Prostate gland (tissue), 2 donors: Measurements from ENCODE around the gene BNIP3. TPM values are rescaled to one million over a fixed set of nuclear protein-coding genes. Genes with fewer than 3 reads are reported as not detected.

Experiments used
- DNase-seq: peaks from one replicate; pipeline ENCODE4 v3.0.0-alpha.2; 2019; ENCODE audit warnings: low spot score
- H3K27ac ChIP-seq, 2 donors: fragments of 200-600 bp; sonication (generic); 2 replicates each; pipeline ENCODE4 v1.5.1; 2017 to 2019
- H3K27me3 ChIP-seq: fragments of 200-600 bp; sonication (generic); replicated peaks from 2 replicates; pipeline ENCODE4 v1.5.1; 2019; ENCODE audit not compliant: insufficient read depth
- H3K36me3 ChIP-seq, 2 donors: fragments of 200-600 bp; sonication (generic); 1 replicate in 1 of 2; 2 replicates in 1 of 2; pipeline versions ENCODE4 v1.5.1 to v1.8.1; 2017 to 2019
- H3K4me1 ChIP-seq: fragments of 200-600 bp; sonication (generic); replicated peaks from 2 replicates; pipeline ENCODE4 v1.5.1; 2019
- H3K4me3 ChIP-seq, 2 donors: fragments of 200-600 bp; sonication (generic); 2 replicates each; pipeline ENCODE4 v1.5.1; 2017 to 2019
- H3K9me3 ChIP-seq: fragments of 200-600 bp; sonication (generic); 2 replicates; pipeline ENCODE4 v1.5.1; 2017
- POLR2A ChIP-seq: fragments of 450-650 bp; IDR thresholded peaks from one replicate; pipeline ENCODE4 v1.6.1; 2016; ENCODE audit warnings: antibody characterized with exemption, mild to moderate bottlenecking
- POLR2AphosphoS5 ChIP-seq: sonication (generic); formaldehyde crosslinking; IDR thresholded peaks from one replicate; pipeline ENCODE4 v1.6.1; 2017; ENCODE audit warnings: antibody characterized with exemption
- WGBS: methylation state at CpG from one replicate; pipeline ENCODE4 v1.1.5; 2018; 5-methylcytosine and 5-hydroxymethylcytosine counted together
- intact Hi-C: fragments of 100-400 bp; cut with DNase I; formaldehyde crosslinking; loops from one replicate; pipeline ENCODE4 v1.14.2; 2022
- total RNA-seq, 2 donors: library from RNA; depleted of rRNA; stranded (reverse); fragments of >200 nt; gene quantifications; one replicate each; pipeline ENCODE4 v1.1.0, GENCODE V29; 2016
- TF ChIP-seq, protein P1 (sequence below), 4 experiments: fragments of 200-600 bp in 2 of 4; fragments of 450-650 bp in 2 of 4; sonication (generic) in 2 of 4; IDR thresholded peaks; 1 replicate in 3 of 4; 2 replicates in 1 of 4; pipeline ENCODE4 v1.5.1; 2016 to 2019; ENCODE audit warnings: antibody characterized with exemption in 4 of 4, mild to moderate bottlenecking in 2 of 4, moderate library complexity in 2 of 4

The BNIP3 gene
- total RNA-seq, 2 donors from 2014 or later: 148 to 325 TPM

DNA sequence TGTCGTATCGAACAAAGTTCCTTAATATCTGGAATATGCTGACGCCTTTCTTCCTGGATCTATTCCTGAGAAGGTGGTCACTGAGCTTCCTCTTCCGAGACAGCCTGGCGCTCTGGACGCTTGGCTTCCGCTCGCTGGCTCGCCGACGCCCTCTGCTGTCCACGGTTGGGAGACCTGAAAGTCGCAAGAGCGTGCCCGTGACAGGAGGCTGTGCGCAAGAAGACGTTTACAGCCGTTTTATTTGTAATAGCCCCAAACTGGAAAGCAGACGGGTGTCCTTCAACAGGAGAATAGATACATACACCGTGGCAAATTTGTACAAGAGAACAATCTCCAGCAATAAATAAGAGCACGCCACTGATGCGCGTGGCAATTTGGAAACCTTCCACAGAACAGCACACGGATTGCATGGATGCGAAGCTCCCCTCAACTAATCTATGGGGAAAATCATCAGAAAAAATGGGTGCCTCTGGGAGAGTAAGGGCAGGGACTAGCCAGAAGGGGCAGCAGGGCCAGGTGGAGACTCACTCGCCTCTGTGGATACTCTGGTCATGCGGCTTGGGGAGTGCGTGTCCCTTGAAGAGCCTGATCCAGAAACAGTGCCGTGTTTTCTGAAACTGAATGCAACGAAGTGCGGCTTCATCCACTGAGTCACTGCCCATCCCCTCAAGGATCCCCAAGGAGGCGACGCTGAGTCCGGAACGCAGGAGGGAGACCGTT, 41.5 kb upstream of the BNIP3 start:
- Histone ChIP-seq H3K9me3 (no peaks in the 10 kb centered on the region), H3K27ac (no peak overlapping the region), H3K4me3 (peak overlapping the region; percentile 12 to 26), H3K4me1 (no peaks in the 10 kb centered on the region), H3K36me3 (no peaks in the 10 kb centered on the region), H3K27me3 (no peaks in the 10 kb centered on the region)
- TF ChIP-seq POLR2A: no peak
- TF ChIP-seq POLR2AphosphoS5: peak; percentile 78
- TF ChIP-seq, protein P1, sequence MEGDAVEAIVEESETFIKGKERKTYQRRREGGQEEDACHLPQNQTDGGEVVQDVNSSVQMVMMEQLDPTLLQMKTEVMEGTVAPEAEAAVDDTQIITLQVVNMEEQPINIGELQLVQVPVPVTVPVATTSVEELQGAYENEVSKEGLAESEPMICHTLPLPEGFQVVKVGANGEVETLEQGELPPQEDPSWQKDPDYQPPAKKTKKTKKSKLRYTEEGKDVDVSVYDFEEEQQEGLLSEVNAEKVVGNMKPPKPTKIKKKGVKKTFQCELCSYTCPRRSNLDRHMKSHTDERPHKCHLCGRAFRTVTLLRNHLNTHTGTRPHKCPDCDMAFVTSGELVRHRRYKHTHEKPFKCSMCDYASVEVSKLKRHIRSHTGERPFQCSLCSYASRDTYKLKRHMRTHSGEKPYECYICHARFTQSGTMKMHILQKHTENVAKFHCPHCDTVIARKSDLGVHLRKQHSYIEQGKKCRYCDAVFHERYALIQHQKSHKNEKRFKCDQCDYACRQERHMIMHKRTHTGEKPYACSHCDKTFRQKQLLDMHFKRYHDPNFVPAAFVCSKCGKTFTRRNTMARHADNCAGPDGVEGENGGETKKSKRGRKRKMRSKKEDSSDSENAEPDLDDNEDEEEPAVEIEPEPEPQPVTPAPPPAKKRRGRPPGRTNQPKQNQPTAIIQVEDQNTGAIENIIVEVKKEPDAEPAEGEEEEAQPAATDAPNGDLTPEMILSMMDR (IDR thresholded peaks at IDR 0.05): peak; percentile 81 to 95 (median 92)
- intact Hi-C loops: loop anchor here (2.0 kb wide), 1 partner anchor 136 kb away; no protein-coding TSS in a partner anchor
- 16% methylated on average over 36 of the region's 36 CpGs for WGBS
- DNase-seq: peak; percentile 76

DNA sequence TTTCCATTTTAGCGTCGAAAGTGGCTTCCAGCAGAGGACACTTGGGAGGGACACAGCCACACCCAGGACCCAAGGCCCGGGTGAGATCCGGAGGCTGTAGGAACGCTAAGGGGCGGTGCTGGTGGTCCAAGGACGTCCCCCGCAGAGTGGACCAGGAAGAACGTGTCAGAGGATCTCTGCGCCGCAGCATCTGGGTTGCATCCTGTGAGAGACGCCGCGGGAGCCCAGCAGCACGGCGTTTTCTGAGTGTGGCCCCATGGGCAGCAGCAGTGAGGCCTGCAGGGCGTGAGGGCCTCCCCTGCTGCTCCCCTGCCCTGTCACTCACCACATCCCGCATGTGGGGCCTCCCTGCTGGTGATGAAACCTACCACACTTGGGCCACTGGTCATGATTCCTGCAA, 40.5 kb upstream of the BNIP3 start:
- TF ChIP-seq POLR2A: no peak
- TF ChIP-seq POLR2AphosphoS5: no peak
- DNase-seq: no peak
- Histone ChIP-seq H3K4me1 (no peaks in the 10 kb centered on the region), H3K36me3 (no peaks in the 10 kb centered on the region), H3K27ac (no peak overlapping the region), H3K27me3 (no peaks in the 10 kb centered on the region), H3K4me3 (no peak overlapping the region), H3K9me3 (no peaks in the 10 kb centered on the region)
- whole genome bisulfite sequencing: 85% methylated on average over 18 of the region's 18 CpGs
- intact Hi-C loops: loop anchor here (2.0 kb wide), 1 partner anchor 135 kb away; no protein-coding TSS in a partner anchor

DNA sequence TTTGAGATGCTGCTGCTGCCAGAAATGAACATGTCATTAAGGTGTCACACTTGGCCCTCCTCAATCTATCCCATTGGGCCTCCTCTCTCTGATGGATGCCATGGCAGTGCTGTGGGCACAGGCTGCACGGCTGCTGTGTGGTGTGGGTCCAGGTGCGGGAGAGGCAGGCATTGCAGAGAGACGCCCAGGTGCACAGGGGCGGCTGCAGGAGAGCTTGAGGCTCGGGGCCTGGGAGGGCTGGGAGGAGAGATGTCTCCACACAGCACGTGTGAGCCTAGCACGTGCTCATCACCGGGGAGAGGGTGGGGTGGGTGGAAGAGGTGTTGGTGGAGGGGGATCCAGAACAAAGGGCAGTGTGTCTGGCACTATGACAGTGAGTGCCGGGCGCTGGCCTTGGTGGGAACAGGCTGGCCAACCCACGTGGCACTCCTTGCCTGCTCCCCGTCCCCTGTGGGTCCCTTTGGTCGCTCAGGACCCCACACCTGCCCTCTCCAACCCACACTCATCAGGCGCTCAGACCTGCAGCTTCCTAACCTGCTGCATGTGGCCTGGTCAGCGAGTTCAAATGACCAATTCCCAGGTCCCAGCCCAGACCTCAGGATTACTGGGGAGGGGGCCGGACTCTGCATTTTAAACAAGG, 39.9 kb upstream of the BNIP3 start:
- H3K4me1 ChIP-seq: peaks cover 2% of the 10 kb centered on the region
- H3K27ac ChIP-seq: no peak overlapping the region
- no peaks in the 10 kb centered on the region for H3K9me3 ChIP-seq
- TF ChIP-seq, protein P1 (IDR thresholded peaks at IDR 0.05): no peak
- TF ChIP-seq POLR2A: no peak
- no peak for TF ChIP-seq POLR2AphosphoS5
- H3K27me3 ChIP-seq: no peaks in the 10 kb centered on the region
- H3K36me3 ChIP-seq: no peaks in the 10 kb centered on the region
- intact Hi-C loops: loop anchor here (2.0 kb wide), 1 partner anchor 135 kb away; no protein-coding TSS in a partner anchor
- no peak overlapping the region for H3K4me3 ChIP-seq
- WGBS: 77% methylated on average over 16 of the region's 16 CpGs
- no peak for DNase-seq

DNA sequence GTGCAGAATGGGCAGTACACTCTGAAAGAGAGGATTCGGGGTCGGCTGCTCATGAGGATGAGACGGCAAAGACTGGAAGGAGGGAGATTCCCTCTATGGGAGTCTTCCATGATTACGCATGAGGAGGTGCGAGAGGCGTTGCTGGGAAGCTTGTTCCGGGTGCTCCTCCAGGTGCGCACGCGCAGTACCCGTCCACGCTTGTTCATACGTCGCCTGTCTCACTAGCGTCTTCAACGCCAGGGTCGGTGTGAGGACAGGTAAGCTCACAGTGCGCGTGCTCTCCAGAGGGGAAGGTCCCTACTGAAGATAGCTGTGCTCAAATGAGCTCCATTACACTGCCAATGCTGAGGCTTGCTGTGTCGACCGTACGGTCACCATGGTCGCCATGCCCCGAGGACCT, 39.3 kb upstream of the BNIP3 start:
- no peak for DNase-seq
- WGBS: 93% methylated on average over 24 of the region's 24 CpGs
- intact Hi-C loops: no loop called here
- Histone ChIP-seq H3K27ac (no peak overlapping the region), H3K4me1 (peaks cover 5% of the 10 kb centered on the region), H3K4me3 (no peak overlapping the region), H3K27me3 (no peaks in the 10 kb centered on the region), H3K36me3 (no peaks in the 10 kb centered on the region), H3K9me3 (no peaks in the 10 kb centered on the region)
- TF ChIP-seq POLR2A: no peak
- no peak for TF ChIP-seq POLR2AphosphoS5
- TF ChIP-seq, protein P1 (IDR thresholded peaks at IDR 0.05): no peak

DNA sequence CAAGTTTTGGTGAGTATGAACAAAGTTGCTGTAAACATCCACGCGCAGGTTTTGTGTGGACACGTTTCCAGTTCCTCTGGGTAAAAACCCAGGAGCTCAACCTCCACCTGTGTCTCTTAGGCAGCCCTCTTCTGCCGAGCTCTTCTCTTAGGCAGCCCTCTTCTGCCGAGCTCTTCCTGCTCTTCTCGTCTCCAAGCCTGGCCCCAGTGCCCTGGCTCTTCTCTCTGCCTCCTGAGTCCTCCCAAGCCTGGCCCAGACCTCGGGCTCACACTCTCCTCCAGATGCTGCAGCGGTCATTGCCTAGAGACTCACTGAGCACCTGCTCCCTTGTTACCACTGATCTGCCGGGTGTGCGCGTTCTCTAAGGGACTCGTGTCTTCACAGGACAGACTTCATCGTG, 38.7 kb upstream of the BNIP3 start:
- DNase-seq: no peak
- intact Hi-C loops: no loop called here
- H3K36me3 ChIP-seq: no peaks in the 10 kb centered on the region
- peaks cover 5% of the 10 kb centered on the region for H3K4me1 ChIP-seq
- H3K27me3 ChIP-seq: no peaks in the 10 kb centered on the region
- H3K9me3 ChIP-seq: no peaks in the 10 kb centered on the region
- H3K4me3 ChIP-seq: no peak overlapping the region
- TF ChIP-seq POLR2A: no peak
- TF ChIP-seq, protein P1 (IDR thresholded peaks at IDR 0.05): no peak
- no peak for TF ChIP-seq POLR2AphosphoS5
- H3K27ac ChIP-seq: no peak overlapping the region
- 90% methylated on average over 13 of the region's 13 CpGs for WGBS
